Measurements from ENCODE around the gene BEST2. TPM values are rescaled to one million over a fixed set of nuclear protein-coding genes. Genes with fewer than 3 reads are reported as not detected.

Gene BEST2
- total RNA-seq, 2 donors from 2014 or later, result 0.91 TPM; not detected in 1

GRCh38 chr19:12756150-12756883 is 4.7 kb downstream of the BEST2 start:
- Histone ChIP-seq H3K27ac (no peak overlapping the region), H3K27me3 (replicated peaks; ENCODE audit: insufficient read depth) (no peaks in the 10 kb centered on the region), H3K9me3 (no peaks in the 10 kb centered on the region), H3K4me3 (no peak overlapping the region), H3K4me1 (replicated peaks) (no peaks in the 10 kb centered on the region), H3K36me3 (no peaks in the 10 kb centered on the region)
- intact Hi-C loops (cut with DNase I), result no loop called here
- DNase-seq (ENCODE audit: low spot score), result no peak
- TF ChIP-seq POLR2A (IDR thresholded peaks at IDR 0.05) (no peak), CTCF (IDR thresholded peaks at IDR 0.05) (no peak), POLR2AphosphoS5 (IDR thresholded peaks at IDR 0.05) (no peak)
- 91% methylated on average over 19 of the region's 19 CpGs for WGBS

GRCh38 chr19:12757544-12758274 is 6.1 kb downstream of the BEST2 start:
- H3K36me3 ChIP-seq, result peaks cover 0 to 3% of the 10 kb centered on the region in 2 donors
- 6% methylated on average over 48 of the region's 60 CpGs for WGBS

GRCh38 chr19:12759686-12760085 is 8.1 kb downstream of the BEST2 start:
- Histone ChIP-seq H3K9me3 (no peaks in the 10 kb centered on the region), H3K27me3 (replicated peaks; ENCODE audit: insufficient read depth) (no peaks in the 10 kb centered on the region), H3K4me3 (no peak overlapping the region), H3K4me1 (replicated peaks) (no peaks in the 10 kb centered on the region), H3K36me3 (peaks cover 2 to 4% of the 10 kb centered on the region in 2 donors), H3K27ac (no peak overlapping the region)
- TF ChIP-seq POLR2AphosphoS5 (IDR thresholded peaks at IDR 0.05) (no peak), POLR2A (IDR thresholded peaks at IDR 0.05) (no peak), CTCF (IDR thresholded peaks at IDR 0.05) (no peak)
- no peak for DNase-seq (ENCODE audit: low spot score)
- WGBS, result 86% methylated on average over 6 of the region's 6 CpGs
- intact Hi-C loops (cut with DNase I), result loop anchor here (5.0 kb wide), 1 partner anchor 88 kb away; no protein-coding TSS in a partner anchor

More at GRCh38 chr19:12757544-12758274, 6.1 kb downstream of the BEST2 start:
- Histone ChIP-seq H3K9me3 (no peaks in the 10 kb centered on the region), H3K4me1 (replicated peaks) (no peaks in the 10 kb centered on the region), H3K4me3 (peak overlapping the region; percentile 4 to 30), H3K27me3 (replicated peaks; ENCODE audit: insufficient read depth) (no peaks in the 10 kb centered on the region), H3K27ac (peak overlapping the region; percentile 1 to 5)
- intact Hi-C loops (cut with DNase I), result no loop called here
- TF ChIP-seq POLR2A (IDR thresholded peaks at IDR 0.05) (no peak), CTCF (IDR thresholded peaks at IDR 0.05) (peak; percentile 59 to 91 (median 77))
- peak; percentile 40 for DNase-seq (ENCODE audit: low spot score)

- intact Hi-C loops (cut with DNase I), result loop anchor here (5.0 kb wide), 1 partner anchor 84 kb away; no protein-coding TSS in a partner anchor
Measured at GRCh38 chr19:12763100-12763499, 11.5 kb downstream of the BEST2 start.

More at GRCh38 chr19:12763100-12763499, 11.5 kb downstream of the BEST2 start:
- no peak for TF ChIP-seq POLR2A (IDR thresholded peaks at IDR 0.05)
- no peak for TF ChIP-seq CTCF (IDR thresholded peaks at IDR 0.05)
- Histone ChIP-seq H3K9me3 (no peaks in the 10 kb centered on the region), H3K27me3 (replicated peaks; ENCODE audit: insufficient read depth) (no peaks in the 10 kb centered on the region), H3K4me3 (no peak overlapping the region), H3K36me3 (peaks cover 4 to 5% of the 10 kb centered on the region in 2 donors), H3K4me1 (replicated peaks) (no peaks in the 10 kb centered on the region), H3K27ac (no peak overlapping the region)
- 94% methylated on average over 11 of the region's 11 CpGs for WGBS
- no peak for DNase-seq (ENCODE audit: low spot score)
